HepG2 (cell line): ENCODE results near the gene OR2L3.

Experiments
- CCDC6 ChIP-seq: sonication (generic); formaldehyde crosslinking; IDR thresholded peaks from 2 replicates; pipeline ENCODE4 v1.8.1; 2022; ENCODE audit warnings: mild to moderate bottlenecking, missing genetic modification reagents, moderate library complexity
- KDM6A ChIP-seq: IDR thresholded peaks from 2 replicates; pipeline ENCODE4 v1.6.1; 2016; ENCODE audit warnings: low read depth
- KLF16 ChIP-seq, 2 experiments: sonication (generic) in 1 of 2; formaldehyde crosslinking in 1 of 2; IDR thresholded peaks; 2 replicates each; pipeline versions ENCODE4 v1.6.1 to v1.8.0; 2016 to 2023; ENCODE audit warnings: missing genetic modification reagents in 2 of 2, missing compliant biosample characterization in 1 of 2
- NFYB ChIP-seq: sonication (generic); formaldehyde crosslinking; IDR thresholded peaks from 2 replicates; pipeline ENCODE4 v1.4.0; 2020; ENCODE audit warnings: missing genetic modification reagents
- PCBP1 ChIP-seq: fragments of 200-400 bp; formaldehyde crosslinking; IDR thresholded peaks from 2 replicates; pipeline ENCODE4 v1.6.1; 2017; ENCODE audit warnings: mild to moderate bottlenecking, low read depth, low read length, borderline replicate concordance
- POLR2AphosphoS5 ChIP-seq: IDR thresholded peaks from 2 replicates; pipeline ENCODE4 v1.6.1; 2012; ENCODE audit warnings: low read depth, low read length
- REST ChIP-seq, 2 experiments: IDR thresholded peaks; 2 replicates each; pipeline ENCODE4 v1.6.1; 2011 to 2012; ENCODE audit warnings: low read length in 2 of 2, borderline replicate concordance in 1 of 2, low read depth in 1 of 2, mild to moderate bottlenecking in 1 of 2, moderate library complexity in 1 of 2
- ZKSCAN8 ChIP-seq: IDR thresholded peaks from 2 replicates; pipeline ENCODE4 v1.6.1; 2016; ENCODE audit warnings: borderline replicate concordance, missing genetic modification reagents, missing compliant biosample characterization
- ZSCAN12 ChIP-seq: sonication (generic); formaldehyde crosslinking; IDR thresholded peaks from 2 replicates; pipeline ENCODE4 v1.9.0; 2021; ENCODE audit warnings: mild to moderate bottlenecking, missing genetic modification reagents
- TF ChIP-seq, protein P1 (sequence below): sonication (generic); formaldehyde crosslinking; IDR thresholded peaks from 2 replicates; pipeline ENCODE4 v1.5.0; 2020; ENCODE audit warnings: mild to moderate bottlenecking, missing genetic modification reagents, moderate library complexity

DNA sequence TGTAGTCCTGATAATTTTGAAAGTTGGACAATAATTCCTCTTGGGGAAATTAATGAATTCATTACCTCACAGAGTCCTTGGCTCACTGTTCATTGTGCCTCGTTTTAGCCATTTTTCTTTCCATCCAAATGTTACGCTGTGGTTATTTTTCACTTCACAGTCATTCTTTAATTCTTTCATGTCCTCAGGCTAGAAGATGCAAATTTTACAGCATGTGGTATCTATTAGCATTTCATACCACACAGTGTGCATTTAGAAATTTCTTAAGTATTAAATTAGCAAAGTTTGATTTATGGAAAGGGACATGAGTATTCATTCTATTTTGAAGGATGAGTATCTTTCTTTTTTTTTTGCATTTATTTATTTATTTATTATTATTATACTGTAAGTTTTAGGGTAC, 18.4 kb downstream of the OR2L3 start:
- TF ChIP-seq, protein P1, sequence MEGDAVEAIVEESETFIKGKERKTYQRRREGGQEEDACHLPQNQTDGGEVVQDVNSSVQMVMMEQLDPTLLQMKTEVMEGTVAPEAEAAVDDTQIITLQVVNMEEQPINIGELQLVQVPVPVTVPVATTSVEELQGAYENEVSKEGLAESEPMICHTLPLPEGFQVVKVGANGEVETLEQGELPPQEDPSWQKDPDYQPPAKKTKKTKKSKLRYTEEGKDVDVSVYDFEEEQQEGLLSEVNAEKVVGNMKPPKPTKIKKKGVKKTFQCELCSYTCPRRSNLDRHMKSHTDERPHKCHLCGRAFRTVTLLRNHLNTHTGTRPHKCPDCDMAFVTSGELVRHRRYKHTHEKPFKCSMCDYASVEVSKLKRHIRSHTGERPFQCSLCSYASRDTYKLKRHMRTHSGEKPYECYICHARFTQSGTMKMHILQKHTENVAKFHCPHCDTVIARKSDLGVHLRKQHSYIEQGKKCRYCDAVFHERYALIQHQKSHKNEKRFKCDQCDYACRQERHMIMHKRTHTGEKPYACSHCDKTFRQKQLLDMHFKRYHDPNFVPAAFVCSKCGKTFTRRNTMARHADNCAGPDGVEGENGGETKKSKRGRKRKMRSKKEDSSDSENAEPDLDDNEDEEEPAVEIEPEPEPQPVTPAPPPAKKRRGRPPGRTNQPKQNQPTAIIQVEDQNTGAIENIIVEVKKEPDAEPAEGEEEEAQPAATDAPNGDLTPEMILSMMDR (CRISPR knock-in tag) = no peak
- TF ChIP-seq CCDC6 (CRISPR knock-in tag) (no peak), REST (IDR thresholded peaks at IDR 0.05; ENCODE audit: borderline replicate concordance in 1 of 2, low read depth in 1 of 2, low read length in 2 of 2) (no peak), ZSCAN12 (CRISPR knock-in tag) (no peak), NFYB (CRISPR knock-in tag) (no peak), ZKSCAN8 (CRISPR knock-in tag) (no peak), PCBP1 (no peak), KLF16 (CRISPR knock-in tag; IDR thresholded peaks at IDR 0.05) (no peak), POLR2AphosphoS5 (no peak), KDM6A (CRISPR knock-in tag) (no peak)
